Cardiac septum (tissue), 1 donor: ENCODE measurements around the gene NR1I2. TPM values are rescaled to one million over a fixed set of nuclear protein-coding genes. Genes with fewer than 3 reads are reported as not detected.

Experiments
- DNase-seq: peaks from one replicate; pipeline ENCODE4 v3.0.0-alpha.2; 2020; ENCODE audit warnings: low spot score
- intact Hi-C: fragments of 100-400 bp; cut with DNase I; formaldehyde crosslinking; loops from one replicate; pipeline ENCODE4 v1.14.0; 2022
- long read RNA-seq: library from polyadenylated mRNA; unstranded; transcript quantifications from one replicate; pipeline ENCODE4 v2.0.0, GENCODE V29; 2021
- total RNA-seq: library from RNA; stranded (reverse); fragmentation: NEBNext Ultra II Directional; extraction: Animal tissue kit (Norgen Biotek cat#: 25700); gene quantifications from one replicate; pipeline ENCODE4 v1.2.1, GENCODE V29; 2021
- donor health status: DM: no; HTN: no; CAD: no.

Gene NR1I2
- total RNA-seq, result 0.08 TPM
- long read RNA-seq, result 0 reads

DNA sequence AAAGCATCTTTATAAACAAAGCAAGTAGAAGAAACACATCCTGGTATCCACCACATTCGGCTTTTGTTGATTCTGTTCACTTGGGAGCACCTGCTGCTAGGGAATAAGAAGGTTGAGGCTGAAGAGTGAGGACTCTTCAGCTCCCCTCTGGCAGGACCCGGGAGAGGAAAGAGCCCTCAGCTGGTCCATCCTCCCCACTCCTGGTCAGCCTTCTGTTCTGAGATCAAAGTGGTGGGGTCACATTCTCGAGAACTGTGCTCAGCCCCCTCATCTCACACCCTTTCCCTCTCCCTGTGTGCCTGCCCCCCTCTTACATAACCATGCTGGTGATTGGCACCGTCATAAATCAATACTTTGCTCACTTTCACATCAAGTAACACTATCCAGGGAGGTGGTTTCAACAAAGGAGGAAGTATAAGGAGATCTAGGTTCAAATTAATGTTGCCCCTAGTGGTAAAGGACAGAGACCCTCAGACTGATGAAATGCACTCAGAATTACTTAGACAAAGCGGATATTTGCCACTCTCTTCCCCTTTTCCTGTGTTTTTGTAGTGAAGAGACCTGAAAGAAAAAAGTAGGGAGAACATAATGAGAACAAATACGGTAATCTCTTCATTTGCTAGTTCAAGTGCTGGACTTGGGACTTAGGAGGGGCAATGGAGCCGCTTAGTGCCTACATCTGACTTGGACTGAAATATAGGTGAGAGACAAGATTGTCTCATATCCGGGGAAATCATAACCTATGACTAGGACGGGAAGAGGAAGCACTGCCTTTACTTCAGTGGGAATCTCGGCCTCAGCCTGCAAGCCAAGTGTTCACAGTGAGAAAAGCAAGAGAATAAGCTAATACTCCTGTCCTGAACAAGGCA lies at the start of gene NR1I2:
Gene NR1I2, plus strand, starts transcription at position 772 of the 869 bp plus-strand sequence.
- intact Hi-C loops, result no loop called here
- no peak for DNase-seq

DNA sequence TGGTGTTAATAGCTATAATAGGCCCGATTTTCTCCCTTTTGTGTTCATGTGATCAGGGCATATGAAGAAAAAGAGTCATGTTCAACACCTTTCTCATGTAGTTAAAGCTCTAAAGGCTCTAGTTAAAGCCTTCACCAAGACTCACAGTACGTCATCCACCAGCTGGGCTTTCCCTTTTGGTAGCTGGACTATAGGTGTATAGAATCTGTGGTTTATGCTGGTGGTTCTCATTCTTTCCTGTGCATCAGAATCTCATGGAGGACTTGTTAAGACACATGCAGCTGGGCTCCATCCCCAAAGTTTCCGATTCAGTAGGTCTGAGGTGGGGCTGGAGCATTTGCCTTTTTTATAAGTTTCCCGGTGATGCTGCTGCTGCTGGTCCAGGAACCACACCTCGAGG lies 48.1 kb upstream of the NR1I2 start:
- intact Hi-C loops, result no loop called here

DNA sequence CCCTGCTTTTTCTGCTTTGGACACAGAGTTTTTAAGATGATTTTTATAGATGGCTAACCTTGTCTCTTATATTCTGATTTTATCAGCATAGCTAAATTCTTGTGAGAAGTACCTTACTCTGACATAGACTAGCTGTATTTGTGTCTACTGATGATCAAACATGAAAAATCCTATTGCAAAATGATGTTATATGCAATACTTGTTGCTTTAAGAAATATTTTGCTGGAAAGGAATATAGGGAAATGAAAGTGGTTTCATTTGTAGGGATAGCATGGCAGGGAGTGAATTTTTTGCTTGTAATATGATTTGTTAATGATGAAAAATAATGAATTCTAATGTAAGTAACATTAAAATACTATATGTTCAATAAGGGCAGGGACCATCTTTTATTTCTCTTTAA lies 43.2 kb upstream of the NR1I2 start:
- intact Hi-C loops, result no loop called here

More for the DNA sequence above, 48.1 kb upstream of the NR1I2 start:
- DNase-seq, result no peak

DNA sequence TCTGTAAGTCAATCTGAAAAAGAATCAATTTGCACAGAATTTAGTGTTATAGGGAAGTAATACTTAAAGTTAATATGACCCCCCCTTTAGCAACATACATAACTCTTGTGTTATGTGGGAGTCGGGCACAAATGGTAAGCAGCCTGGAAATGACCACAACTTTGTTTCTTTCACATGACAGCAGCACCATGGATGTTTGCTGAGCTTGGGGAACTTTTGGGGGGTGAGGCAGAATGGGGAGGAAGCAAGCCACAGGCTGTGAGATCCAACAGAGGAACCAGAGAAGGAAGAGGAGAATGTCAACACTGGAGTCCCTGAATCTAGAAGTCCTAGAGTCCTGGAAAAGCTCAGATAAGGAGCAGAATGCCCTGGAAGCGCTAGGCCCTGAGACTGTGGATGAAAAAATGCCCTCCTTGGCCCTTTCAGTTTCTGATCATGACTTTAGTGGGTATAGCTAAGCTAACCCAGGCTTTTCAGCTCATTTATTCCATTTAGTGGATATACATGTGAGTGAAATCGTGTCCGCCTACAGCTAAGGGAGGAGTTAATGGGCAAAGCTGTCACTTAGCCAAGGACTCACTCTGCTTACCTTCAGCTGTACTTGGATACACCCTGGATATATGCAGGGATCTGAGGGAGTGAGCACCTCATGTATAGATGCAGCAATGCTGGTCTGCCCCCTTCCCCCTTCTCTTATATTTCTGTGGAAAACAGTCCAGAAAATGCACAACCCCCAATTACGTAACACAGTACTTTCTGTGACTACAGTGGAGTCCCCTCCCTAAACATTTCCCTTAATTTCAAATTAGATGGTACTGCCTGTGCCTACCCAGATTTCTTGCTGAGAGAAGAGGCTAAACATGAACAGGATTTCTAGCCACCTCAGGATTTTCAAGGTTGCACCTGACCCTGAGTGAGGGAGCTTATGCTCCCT lies 40.0 kb upstream of the NR1I2 start:
- DNase-seq, result no peak
- intact Hi-C loops, result no loop called here

More for the DNA sequence above, 43.2 kb upstream of the NR1I2 start:
- DNase-seq, result no peak

DNA sequence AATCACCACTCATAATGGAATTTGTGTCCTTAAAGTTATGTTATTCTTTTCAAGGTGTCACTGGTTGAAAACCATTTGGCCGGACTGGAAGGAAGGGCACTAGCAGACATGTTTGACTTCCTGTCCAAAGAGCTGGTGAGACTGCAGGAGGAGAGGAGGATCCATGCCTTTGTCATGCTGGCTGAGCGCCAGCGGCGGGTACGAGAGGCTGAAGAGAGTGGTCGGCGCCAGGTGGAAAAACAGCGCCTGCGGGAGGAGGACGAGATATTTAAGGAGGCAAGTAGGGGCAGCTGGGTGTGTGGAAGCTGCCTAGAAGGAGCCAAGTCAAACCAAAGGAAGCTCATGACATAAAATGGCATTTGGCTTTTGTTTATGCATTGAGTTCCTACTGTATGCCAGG lies 38.0 kb upstream of the NR1I2 start:
- DNase-seq, result no peak
- intact Hi-C loops, result no loop called here

DNA sequence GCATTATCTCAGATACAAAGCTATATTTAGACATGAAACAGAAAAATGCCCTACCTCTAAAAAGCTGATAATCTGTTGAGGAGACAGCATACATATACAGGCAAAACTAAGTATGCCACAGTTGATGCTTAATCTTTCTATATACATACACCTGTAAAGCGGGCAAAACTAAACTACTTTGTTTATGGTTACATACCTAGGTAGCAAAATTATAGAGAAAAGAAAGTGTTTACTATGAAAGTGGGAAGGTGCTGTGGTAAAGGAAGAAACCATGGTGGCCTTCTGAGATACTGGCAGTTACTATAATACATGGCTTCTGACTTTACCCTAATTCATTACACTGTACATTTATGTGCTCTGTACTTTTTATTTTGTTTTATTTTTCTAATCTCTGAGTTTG lies 36.0 kb upstream of the NR1I2 start:
- no peak for DNase-seq
- intact Hi-C loops, result no loop called here

DNA sequence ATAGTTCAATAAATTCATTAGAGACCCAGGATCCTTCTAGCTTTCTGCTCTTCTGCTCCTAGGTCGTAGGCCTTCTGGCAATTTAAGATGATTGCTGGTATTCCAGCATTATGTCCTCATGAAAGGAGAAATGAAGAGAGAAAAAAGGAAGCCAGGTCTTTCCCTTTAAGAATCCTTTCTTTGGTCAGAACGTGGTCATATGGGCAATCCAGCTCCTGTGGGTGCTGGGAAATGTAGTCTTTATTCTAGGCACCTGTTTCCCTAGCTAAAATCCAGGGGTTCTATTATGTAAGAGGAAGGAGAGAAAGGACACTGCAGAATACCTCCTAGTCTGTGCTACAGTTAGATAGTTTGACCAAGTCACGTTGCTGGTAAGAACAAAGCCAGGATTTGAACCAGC lies 35.5 kb upstream of the NR1I2 start:
- DNase-seq, result no peak
- intact Hi-C loops, result no loop called here

DNA sequence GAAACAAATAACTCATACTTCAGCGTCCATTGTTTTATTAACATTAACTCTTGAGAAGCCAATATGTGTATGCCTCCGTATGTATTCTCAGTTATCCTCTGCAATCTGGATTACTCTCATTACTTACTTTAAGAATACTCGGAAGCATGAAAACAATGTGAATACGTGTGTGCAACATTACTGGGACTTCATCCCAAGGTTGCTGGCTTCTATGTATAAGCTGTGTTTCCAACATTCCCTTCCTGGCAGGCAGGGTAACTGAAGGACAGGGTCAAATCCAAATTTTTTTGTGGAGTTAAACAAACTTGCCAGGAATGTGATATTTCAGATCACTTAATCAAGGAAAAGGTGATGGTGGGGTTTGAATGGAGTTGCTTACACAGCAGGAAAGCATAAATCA lies 34.5 kb upstream of the NR1I2 start:
- intact Hi-C loops, result no loop called here

DNA sequence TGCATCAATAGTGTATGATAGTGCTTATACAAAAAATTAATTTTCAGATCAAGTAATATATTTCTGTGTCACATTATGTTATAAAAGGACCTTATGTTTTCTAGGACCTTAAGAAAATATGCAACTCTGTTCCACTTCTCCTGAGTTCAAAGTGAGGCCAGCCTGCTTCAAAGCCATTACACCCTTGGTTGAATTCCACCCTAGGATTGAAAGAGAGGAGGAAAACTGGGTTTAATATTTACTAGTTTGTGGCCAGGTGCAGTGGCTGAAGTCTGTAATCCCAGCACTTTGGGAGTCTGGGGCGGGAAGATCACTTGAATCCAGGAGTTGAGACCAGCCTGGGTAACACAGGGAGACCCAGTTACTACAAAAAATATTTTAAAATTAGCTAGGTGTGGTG lies 32.9 kb upstream of the NR1I2 start:
- intact Hi-C loops, result no loop called here
- no peak for DNase-seq

More for the DNA sequence above, 34.5 kb upstream of the NR1I2 start:
- no peak for DNase-seq

DNA sequence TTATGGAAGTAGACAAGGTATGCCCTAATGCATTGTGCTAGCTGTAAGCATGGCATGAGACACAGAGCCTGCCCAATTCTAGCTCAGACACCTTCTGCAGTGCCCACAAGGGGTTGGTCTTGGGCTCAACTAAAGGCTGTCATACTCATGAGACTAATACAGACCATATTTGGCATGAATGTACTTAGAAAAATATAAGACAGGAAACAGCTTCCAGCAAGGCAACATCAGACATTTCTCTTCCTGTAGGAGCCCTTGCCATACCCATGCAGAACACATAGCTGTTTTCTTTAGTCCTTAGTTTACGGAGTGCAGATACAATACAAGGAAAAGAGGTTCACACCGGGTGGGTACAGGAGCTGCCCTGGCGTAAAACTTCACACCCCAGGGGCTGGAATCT lies 30.5 kb upstream of the NR1I2 start:
- DNase-seq, result no peak
- intact Hi-C loops, result no loop called here

DNA sequence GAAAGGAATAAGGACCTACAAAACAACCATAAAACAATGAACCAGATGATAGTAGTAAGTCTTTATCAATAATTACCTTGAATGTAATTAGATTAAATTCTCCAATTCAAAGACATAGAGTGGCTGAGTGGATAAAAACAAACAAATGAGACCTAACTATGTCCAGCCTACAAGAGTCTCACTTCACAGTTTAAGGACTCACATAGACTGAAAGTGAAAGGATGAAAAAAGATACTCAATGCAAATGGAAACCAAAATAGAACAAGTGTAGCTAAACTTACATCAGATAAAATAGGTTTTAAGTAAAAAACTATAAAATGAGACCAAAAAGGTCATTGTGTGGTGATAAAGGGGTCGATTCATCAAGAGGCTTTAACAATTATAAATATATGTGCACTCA lies 21.9 kb upstream of the NR1I2 start:
- intact Hi-C loops, result no loop called here
- no peak for DNase-seq

DNA sequence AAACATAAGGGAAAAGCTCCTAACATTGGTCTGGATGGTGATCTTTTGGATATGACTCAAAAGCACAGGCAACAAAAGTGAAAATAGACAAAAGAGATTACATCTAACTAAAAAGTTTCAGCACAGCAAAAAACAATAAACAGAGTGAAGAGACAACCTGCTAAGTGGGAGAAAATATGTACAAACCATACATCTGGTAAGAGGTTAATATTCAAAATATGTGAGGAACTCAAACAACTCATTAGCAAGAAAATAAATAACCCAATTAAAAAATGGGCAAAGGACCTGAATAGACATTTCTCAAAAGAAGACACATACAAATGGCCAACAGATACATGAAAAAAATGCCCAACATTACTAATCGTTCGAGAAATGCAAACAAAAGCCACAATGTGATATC lies 19.0 kb upstream of the NR1I2 start:
- intact Hi-C loops, result no loop called here
- no peak for DNase-seq

DNA sequence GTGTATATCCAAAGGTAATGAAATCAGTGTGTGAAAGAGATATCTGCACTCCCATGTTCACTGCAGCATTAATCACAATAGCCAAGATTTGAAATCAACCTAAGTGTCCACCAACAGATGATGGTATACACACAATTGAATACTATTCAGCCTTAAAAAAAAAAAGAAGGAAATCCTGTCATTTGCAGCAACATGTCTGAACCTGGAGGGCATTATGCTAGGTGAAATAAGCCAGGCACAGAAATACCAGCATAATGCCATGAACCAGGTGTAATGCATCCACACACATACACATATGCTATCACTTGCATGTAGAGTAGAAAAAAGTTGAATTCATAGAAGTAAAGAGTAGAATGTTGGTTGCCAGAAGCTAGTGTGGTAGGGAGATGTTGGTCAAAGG lies 18.4 kb upstream of the NR1I2 start:
- intact Hi-C loops, result no loop called here
- no peak for DNase-seq

DNA sequence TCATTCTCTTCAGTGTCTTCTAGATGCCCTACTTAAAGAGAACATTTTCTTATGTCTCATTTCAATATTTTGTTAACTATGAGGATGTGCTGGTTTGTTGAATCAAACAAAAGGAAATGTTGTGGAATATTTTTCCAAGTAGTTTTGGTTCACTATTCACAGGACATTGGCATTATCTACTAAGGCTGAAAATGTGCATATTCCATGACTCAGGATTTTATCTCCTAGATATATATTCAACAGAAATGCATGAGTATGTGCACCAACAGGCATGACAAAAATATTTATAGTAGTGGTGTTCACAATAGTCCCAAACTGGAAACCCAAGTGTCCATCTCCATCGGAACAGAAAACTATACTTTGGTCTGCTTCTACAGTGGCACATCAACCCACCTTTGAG lies 16.7 kb upstream of the NR1I2 start:
- intact Hi-C loops, result no loop called here

DNA sequence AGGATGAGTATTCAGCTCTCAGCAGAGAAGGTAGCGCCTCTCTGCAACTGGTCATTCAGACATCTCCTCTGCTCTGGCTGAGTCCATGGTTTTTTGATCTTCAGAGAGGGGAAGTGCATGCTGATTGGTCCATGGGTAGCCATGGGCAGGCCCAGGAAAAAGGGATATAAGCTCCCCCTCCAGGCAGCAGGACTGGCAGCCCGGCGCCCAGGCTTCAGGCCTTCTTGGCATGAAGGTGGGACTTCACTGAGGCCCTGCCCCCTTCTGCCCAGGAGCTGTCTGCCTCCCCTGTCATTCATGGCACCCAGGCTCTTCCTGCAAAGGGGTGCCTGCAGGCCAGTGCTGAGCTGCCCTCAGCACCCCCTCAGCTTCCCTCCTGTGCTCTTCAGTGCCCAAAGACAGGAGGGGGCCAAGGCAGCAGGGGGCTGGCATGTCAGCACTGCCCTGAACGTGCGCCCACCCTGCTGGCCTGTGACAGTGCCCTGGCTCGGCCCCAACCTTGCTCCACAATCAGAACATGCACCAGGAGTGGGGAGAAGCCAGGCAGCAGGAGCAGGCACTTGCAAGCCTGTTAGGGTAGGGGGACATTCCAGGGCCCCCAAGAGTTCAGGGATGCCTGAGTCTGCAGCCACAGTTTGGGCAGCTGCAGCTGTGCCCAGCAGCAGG lies 13.8 kb upstream of the NR1I2 start:
- DNase-seq, result no peak
- intact Hi-C loops, result no loop called here

More for the DNA sequence above, 16.7 kb upstream of the NR1I2 start:
- DNase-seq, result no peak

DNA sequence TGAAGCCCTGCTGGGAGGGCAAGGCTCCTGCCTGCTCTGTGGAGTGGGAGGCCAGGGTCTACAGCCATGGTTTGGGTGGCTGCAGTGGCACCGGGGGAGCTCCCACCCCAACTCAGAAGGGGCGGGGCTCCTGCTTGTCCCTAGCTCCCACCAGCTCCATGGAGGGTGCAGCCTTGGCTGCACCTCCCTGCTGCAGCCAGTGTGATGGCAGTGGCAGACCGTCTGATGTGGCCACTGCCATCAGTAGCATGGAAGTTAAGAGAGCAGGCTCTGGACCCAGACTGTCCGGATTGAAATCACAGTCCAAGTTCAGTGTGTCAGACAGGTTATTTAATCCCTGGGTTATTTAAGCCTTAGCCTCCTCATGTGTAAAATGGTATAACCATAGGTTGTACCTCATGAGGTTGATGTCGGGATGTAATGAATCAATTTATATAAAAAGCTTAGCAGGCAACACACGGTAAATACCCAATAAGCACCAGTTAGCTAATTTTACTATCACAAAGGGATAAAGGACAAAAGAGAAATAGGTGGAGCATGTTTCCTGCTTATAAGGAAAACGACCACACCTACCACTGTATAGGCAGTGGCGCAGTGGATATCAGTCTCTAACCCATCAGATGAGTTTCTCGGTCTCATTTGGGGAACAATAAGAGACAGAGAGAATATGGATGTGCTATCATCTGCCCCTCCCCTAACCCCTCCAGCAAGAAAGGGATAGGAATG lies 13.1 kb upstream of the NR1I2 start:
- DNase-seq, result no peak
- intact Hi-C loops, result no loop called here

DNA sequence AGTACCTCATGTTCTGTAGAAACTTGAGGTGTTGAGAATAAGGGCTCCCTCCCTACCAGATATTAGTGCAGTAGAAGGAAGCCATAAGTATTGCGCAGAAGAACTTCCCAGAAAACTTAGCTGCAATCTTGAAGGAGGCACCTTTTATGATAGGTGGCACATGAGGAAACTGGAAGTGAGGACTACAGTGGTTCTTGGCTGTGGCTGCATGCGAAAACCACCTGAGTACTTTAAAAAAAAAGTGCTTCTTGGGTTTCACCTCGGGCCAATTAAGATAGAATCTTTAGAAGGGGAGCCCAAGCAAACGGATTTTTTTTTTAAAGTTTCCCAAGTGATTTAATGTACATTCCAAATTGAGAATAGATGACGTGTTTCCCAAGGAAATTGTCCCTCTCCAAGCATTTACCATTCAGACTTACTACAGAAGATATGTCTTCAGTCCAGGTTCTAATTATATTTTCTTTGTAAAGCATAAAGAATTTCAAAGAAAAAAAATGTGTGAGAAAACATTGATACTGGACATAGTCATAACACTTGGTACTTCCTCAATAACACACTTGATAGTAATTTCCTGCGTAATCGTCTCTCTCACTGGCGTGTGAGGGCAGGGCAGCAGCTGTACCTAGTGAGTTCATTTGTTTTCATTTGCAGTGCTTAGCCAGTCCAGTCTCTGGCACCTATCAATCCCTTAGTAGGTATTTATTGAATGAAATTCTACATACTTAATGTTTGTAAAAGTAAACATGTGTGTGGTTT lies 12.3 kb upstream of the NR1I2 start:
- intact Hi-C loops, result no loop called here
- no peak for DNase-seq

DNA sequence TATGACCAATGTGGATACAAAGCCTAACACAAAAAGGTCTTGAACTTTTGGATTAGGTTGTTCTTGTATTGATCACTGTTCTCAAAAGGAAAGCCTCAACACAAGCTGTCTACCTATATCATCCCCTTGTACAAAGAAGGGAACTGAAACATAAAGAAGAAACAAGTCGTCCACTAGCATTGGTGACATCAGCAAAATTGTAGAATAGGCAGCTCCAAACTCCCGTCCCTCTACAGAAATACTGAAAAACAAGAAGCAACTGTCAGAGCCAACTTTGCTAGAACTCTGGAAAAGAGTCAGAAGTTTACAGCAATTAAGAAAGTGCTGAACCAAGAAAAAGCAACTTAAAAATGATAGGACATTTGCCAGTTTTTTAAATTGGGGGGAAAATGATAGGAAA lies 7.5 kb upstream of the NR1I2 start:
- DNase-seq, result no peak
- intact Hi-C loops, result no loop called here

DNA sequence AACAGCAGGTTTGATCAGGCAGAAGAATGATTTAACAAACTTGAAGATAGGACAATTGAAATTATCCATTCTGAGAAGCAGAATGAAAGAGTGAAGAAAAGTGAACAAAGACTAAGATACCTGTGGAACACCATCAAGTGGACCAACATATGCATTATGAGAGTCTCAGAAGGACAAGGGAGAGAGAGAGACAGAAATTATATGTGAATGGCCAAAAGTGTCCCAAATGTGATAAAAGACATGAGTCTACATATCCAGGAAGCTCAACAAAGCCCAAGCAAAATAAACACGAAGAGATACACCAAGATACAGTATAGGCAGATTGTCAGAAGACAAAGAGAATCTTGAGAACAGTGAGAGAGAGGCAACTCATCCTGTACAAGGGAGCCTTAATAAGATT lies 5.6 kb upstream of the NR1I2 start:
- intact Hi-C loops, result no loop called here
- DNase-seq, result no peak
